ENCODE measurements around the gene FGF21. TPM values are rescaled to one million over a fixed set of nuclear protein-coding genes. Genes with fewer than 3 reads are reported as not detected.

Gene FGF21
- total RNA-seq, 4 donors from 2014 or later = not detected

DNA sequence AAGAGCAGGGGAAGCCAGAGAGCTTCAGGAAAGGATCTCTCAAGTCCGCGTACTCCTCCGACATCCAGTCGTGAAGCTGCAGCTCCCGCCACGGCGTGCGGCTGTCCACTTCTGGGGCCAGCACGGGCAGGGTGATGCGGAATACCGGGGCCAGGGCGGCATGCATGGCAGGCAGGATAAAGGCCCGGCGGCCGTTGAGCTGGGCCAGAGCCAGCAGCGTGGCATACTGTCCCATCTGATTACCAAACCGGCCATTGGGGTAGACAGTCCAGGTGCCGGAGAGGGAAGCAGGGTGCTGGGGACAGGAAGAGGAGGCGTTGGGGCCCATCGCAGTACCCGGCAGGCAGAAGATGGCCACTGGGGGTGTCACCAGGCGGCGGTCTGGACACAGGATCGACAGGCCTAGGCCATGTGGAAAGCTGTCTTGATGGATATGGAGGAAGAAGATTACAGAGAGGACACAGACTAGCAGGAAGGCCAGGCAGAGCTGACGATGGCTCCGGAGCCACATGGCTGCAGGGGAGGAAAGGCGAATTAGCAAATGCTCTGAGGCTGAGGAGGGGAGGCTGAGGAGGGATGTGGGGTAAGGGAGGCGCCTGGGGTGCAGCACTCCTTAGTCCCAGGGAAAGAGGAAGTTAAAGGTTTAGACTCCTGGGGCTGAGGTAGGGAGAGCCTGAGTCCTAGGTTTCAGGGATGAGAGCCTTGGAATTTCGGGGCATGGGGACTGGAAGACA, 4.4 kb upstream of the FGF21 start:
- no peak overlapping the region for H3K27ac ChIP-seq

DNA sequence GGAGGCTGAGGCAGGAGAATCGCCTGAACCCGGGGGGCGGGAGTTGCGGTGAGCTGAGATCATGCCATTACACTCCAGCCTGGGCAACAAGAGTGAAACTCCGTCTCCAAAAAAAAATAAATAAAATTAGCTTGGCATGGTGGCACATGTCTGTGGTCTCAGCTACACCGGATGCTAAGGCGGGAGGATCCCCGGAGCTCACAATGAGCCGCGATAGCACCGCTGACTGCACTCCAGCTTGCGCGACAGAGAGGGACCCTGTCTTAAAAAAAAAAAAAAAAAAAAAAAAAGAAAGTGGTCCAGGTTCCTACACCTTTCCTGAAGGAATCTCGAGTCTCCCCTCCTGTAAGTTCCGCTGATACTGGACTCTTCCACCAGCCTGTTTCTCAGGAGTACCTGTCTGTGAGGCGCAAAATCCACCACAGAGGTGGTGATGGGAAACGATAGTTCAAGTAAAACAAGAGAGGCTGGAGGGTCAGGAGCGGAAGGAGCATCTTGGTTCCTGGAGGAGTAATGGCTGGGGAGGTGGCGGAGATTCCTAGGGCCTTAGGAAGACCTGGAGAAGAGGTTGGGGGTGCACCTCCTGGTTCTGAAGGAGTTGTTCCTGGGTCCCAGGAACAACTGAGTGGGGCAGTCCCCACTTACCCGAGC, 3.4 kb upstream of the FGF21 start:
- no peak for DNase-seq (ENCODE audit: low spot score in 2 of 2)
- Histone ChIP-seq H3K27me3 (no peaks in the 10 kb centered on the region), H3K9me3 (no peaks in the 10 kb centered on the region), H3K36me3 (peaks cover 9% of the 10 kb centered on the region), H3K27ac (peak overlapping the region; percentile 22), H3K4me1 (peaks cover 19% of the 10 kb centered on the region), H3K4me3 (peak overlapping the region; percentile 49)
- TF ChIP-seq, protein P1, sequence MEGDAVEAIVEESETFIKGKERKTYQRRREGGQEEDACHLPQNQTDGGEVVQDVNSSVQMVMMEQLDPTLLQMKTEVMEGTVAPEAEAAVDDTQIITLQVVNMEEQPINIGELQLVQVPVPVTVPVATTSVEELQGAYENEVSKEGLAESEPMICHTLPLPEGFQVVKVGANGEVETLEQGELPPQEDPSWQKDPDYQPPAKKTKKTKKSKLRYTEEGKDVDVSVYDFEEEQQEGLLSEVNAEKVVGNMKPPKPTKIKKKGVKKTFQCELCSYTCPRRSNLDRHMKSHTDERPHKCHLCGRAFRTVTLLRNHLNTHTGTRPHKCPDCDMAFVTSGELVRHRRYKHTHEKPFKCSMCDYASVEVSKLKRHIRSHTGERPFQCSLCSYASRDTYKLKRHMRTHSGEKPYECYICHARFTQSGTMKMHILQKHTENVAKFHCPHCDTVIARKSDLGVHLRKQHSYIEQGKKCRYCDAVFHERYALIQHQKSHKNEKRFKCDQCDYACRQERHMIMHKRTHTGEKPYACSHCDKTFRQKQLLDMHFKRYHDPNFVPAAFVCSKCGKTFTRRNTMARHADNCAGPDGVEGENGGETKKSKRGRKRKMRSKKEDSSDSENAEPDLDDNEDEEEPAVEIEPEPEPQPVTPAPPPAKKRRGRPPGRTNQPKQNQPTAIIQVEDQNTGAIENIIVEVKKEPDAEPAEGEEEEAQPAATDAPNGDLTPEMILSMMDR (IDR thresholded peaks at IDR 0.05) = no peak
- no peak for TF ChIP-seq POLR2A (IDR thresholded peaks at IDR 0.05)
- no peak for TF ChIP-seq EP300 (IDR thresholded peaks at IDR 0.05)
- TF ChIP-seq POLR2AphosphoS5 (IDR thresholded peaks at IDR 0.05) = no peak
- 14% methylated on average over 19 of the region's 20 CpGs for WGBS

More for the DNA sequence above, 4.4 kb upstream of the FGF21 start:
- Histone ChIP-seq H3K9me3 (no peaks in the 10 kb centered on the region), H3K36me3 (peaks cover 9% of the 10 kb centered on the region), H3K4me3 (no peak overlapping the region), H3K4me1 (peaks cover 19% of the 10 kb centered on the region), H3K27me3 (no peaks in the 10 kb centered on the region)
- DNase-seq (ENCODE audit: low spot score in 2 of 2) = no peak
- 93% methylated on average over 28 of the region's 29 CpGs for WGBS
- TF ChIP-seq POLR2A (IDR thresholded peaks at IDR 0.05) (no peak), EP300 (IDR thresholded peaks at IDR 0.05) (no peak), POLR2AphosphoS5 (IDR thresholded peaks at IDR 0.05) (no peak)
- TF ChIP-seq, protein P1 (IDR thresholded peaks at IDR 0.05) = no peak

DNA sequence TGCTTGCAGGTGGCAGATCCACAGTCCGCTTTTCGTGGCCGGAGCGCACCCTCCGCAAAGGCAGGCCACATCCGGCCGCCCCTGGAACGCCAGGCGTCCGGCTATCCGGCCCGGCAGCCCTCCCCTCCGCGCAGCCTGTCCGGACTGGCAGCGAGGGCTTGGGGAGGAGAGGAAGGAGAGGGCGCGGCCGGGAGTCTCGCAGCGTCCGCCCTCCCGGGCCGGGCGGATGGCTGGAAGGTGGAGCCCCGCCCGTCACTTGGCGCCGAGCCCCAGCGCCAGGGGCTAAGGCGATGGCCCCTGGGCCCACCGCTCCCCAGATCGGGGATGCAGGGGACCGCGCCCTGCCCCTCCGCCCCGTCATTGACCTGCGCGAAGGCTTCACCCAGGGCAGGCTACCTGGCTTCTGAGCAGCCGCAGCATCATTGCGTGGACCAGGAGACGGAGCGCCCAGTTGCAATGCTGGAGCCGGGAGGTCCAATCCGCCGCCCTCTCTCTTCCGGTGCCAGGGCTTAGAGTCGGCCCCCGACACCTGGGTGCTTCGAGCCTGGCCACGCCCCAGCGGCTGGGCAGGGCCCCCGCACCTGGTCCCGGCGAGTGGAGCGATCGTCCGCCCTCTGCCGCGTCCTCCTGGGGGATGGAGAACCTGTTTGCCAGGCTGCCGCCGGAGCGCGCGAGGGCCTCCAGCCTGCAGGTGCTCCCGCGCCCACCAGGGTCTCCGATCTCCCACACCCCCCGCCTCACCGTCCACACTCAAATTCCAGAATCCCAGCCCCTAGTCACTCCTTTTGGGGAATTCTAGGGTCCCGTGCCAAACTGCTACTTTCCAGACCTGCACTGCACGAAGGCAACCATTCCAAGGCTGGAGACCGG, 2.6 kb upstream of the FGF21 start, which contains the start of gene FUT1:
Gene FUT1, minus strand, starts transcription at position 146 of the 870 bp plus-strand sequence. CDS start 1,360 bp downstream, outside the sequence.
- H3K36me3 ChIP-seq = peaks cover 9% of the 10 kb centered on the region
- TF ChIP-seq POLR2AphosphoS5 (IDR thresholded peaks at IDR 0.05) = no peak
- TF ChIP-seq EP300 (IDR thresholded peaks at IDR 0.05) = no peak
- TF ChIP-seq, protein P1 (IDR thresholded peaks at IDR 0.05) = no peak
- TF ChIP-seq POLR2A (IDR thresholded peaks at IDR 0.05) = no peak
- 6% methylated on average over 20 of the region's 73 CpGs for WGBS
- peak within 1 kb of the TSS; percentile 22 for H3K27ac ChIP-seq
- no peaks in the 10 kb centered on the region for H3K9me3 ChIP-seq
- peak in 1 of 2 donors; percentile 79 for DNase-seq (ENCODE audit: low spot score in 2 of 2)
- peaks cover 19% of the 10 kb centered on the region for H3K4me1 ChIP-seq
- peak within 1 kb of the TSS; percentile 49 for H3K4me3 ChIP-seq
- H3K27me3 ChIP-seq = no peaks in the 10 kb centered on the region

DNA sequence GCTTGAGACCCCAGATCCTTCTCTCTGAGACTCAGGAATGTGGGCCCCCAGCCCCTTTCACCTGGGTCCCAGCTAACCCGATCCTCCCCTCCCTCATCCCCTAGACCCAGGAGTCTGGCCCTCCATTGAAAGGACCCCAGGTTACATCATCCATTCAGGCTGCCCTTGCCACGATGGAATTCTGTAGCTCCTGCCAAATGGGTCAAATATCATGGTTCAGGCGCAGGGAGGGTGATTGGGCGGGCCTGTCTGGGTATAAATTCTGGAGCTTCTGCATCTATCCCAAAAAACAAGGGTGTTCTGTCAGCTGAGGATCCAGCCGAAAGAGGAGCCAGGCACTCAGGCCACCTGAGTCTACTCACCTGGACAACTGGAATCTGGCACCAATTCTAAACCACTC, 463 bp downstream of the FGF21 start:
- no peak for TF ChIP-seq POLR2A (IDR thresholded peaks at IDR 0.05)
- TF ChIP-seq EP300 (IDR thresholded peaks at IDR 0.05) = no peak
- TF ChIP-seq, protein P1 (IDR thresholded peaks at IDR 0.05) = no peak
- no peak for TF ChIP-seq POLR2AphosphoS5 (IDR thresholded peaks at IDR 0.05)
- Histone ChIP-seq H3K9me3 (no peaks in the 10 kb centered on the region), H3K4me1 (peaks cover 21% of the 10 kb centered on the region), H3K27ac (no peak overlapping the region), H3K36me3 (no peaks in the 10 kb centered on the region), H3K27me3 (peaks cover under 1% of the 10 kb centered on the region), H3K4me3 (no peak overlapping the region)
- 60% methylated on average over 3 of the region's 5 CpGs for WGBS
- no peak for DNase-seq (ENCODE audit: low spot score in 2 of 2)
